ENCODE measurements around the gene TMC3. TPM values are rescaled to one million over a fixed set of nuclear protein-coding genes. Genes with fewer than 3 reads are reported as not detected.

The TMC3 gene
- total RNA-seq, 1 experiment from 2014 or later, result not detected

DNA sequence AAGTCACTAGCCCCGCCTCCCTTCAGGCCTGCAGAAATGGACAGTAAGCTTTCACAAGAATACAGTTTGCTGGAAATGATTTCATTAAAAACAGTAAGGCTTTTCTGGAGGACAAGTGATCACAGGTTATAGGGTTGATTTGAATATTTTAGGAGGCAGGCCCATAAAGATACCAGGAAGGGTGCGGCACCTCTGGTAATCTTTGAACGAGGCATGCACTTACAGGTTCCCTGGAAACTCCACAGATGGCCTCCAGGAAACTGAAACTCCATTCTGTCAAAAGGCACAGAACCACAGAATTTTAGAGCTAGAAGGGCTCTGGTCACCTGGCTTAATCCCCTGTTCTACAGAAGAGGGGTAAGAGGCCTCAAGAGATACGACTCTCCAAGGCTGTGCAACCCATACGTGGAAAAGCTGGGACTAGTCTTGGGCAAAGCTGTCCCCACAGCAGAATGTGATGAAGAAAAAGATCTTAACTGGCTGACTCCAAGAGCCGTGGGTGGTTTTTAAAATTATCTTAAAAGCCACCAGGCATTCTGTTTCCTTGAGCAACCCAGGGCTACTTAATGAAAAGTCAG, 51.2 kb downstream of the TMC3 start:
- DNase-seq (ENCODE audit: low read depth), result no peak

DNA sequence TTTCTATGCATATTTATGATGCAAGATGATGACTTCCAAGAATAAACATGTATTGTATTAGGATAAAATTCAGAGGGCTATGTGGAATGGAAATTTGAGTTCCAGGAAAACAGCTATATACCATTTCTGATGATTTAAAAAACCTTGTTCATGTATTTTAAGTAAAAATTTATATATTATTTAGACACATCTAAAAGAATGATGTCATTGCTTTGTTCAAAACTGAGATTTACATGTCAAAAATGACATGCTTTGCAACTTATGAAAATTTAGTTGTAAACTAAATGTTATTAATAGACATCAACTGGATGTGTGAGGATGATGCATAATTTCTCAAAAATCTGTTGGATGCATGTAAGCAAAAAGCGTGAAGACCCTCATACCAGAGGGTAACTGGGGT, 52.3 kb downstream of the TMC3 start:
- no peak for DNase-seq (ENCODE audit: low read depth)

DNA sequence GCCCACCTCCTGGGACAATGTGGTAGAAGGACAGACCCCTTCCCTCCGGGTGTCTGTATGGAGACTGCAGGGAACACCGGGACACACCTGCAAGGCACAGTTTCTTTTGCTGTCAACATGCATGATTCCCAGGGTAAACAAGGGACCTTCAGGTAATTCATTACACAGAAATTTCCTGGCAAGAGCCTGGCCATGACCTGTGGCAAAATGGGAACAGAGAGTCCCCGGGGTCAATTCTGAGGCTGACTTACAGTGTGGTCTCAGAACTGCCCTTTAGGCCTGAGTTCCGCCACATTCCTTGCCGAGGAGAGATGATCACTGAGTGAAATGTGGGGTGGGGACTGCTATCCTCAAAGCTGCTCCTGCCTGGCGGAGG, 56.4 kb downstream of the TMC3 start:
- DNase-seq (ENCODE audit: low read depth), result no peak

DNA sequence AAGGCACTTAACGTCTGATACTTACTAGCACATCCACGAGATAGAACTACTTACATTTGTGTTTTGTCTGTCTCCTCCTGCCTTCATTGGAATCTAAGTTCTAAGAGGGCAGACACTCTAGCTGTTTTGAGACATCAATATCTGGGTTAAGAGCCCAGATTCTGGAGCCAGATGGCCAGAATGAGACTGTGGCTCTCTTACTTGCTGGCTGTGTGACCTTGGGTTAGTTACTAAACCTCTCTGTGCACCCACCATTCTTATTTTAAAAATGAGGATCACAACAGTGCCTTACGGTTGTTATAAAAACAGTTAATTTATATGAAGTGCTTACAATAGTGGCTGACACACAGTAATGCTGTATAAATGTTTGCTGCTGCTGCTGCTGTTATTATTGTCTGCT, 57.7 kb downstream of the TMC3 start:
- DNase-seq (ENCODE audit: low read depth), result no peak

DNA sequence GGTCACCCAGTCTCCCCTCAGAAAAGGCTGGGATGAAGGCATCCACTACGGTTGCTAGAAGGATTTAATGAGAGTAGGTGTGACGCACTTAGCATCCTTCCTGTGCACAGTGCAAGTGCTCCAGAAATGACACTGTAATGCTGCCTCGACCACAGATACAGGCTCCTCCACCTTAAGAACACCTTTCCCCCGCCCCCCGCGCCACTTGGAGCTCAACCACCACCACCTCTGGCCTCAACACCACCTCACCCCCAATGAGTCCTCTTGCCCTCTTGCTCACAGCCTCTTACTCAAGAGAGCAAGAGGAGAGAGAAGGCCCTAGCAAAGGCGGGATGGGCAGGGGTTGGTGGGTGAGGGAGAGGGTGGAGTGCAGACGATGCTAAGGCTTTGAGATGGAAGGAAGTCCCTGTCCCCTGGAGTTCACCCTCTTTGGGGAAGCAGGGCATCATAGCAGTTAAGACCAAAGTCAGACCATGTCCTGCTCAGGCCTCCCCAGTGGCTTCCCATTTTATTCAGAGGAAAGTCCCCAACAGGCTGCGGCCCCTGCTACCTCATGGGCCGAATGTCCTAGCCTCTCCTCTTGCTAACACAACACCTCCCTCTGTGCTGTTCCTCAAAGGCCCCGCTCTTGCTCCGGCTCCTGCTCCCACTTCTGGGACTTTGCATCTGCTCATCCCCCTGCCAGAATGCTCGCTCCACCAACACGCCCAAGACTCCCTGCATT, 58.4 kb downstream of the TMC3 start:
- DNase-seq (ENCODE audit: low read depth), result no peak

DNA sequence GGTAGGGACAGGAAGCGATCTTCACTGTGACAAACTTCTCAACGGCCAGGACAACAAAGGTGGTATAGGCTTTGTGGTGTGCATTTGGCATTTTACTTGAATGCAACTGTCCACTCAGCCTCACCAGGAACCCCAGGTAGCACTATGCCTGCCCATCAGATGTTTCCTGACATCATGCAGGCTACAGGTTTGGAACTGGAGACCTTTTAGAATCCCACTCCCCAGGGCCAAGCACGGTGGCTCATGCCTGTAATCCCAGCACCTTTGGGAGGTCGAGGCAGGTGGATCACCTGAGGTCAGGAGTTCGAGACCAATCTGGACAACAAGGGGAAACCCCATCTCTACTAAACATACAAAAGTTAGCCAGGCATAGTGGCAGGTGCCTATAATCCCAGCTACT, 59.6 kb downstream of the TMC3 start:
- no peak for DNase-seq (ENCODE audit: low read depth)

DNA sequence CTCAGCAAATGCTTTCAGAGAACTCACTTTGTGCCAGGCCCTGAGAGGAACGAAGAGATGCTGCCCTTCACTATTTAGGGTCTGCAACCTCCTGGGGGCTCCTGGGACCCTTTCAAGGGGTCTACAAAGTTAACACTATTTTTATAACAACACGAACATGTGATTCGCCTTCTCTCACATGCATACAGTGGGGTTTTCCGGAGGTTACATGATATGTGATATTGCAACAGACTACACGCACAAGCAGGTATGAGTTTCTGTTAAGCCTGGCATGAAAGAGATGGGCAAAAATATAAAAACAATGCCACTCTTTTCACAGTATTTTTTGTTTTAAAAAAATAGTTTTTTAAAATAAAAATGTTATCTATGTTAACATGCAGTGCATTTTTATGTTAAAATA, 60.3 kb downstream of the TMC3 start:
- DNase-seq (ENCODE audit: low read depth), result no peak

DNA sequence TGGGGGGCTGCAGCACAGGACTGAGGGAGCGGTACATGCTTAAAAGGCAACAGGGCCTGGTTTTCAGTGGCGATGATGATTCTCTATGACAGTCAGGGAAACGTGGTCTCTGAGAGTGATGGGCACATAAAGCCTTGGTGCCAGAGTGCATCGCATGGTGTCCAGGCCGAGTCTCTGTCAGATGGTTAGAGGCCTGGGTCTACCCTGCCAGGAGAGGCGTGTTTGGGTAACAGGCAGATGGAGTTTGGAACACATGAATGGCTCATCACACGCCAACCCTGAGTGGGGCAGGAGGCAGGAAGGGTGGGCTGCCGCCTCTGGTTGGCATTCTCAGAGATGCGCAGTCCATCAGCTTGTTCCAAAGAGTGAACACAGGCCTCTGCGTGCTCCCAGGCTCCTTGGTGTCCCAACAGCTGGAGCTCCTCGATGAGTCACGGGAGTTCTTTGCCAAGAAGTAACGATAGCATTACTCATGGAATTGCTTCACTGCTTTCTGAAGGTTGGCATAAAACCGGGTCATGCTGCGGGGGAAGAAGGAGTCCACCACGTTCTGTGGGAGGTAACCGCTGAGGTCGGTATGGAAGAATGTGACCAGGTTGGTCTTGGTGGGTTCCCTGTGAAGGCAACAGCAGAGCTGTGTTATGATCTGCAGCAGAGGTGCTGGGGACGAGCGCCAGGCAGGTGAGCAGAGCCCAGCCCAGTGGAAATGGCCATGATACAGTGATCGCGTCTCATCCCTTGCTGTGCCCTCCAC, 61.0 kb downstream of the TMC3 start:
- DNase-seq (ENCODE audit: low read depth), result peak; percentile 99

DNA sequence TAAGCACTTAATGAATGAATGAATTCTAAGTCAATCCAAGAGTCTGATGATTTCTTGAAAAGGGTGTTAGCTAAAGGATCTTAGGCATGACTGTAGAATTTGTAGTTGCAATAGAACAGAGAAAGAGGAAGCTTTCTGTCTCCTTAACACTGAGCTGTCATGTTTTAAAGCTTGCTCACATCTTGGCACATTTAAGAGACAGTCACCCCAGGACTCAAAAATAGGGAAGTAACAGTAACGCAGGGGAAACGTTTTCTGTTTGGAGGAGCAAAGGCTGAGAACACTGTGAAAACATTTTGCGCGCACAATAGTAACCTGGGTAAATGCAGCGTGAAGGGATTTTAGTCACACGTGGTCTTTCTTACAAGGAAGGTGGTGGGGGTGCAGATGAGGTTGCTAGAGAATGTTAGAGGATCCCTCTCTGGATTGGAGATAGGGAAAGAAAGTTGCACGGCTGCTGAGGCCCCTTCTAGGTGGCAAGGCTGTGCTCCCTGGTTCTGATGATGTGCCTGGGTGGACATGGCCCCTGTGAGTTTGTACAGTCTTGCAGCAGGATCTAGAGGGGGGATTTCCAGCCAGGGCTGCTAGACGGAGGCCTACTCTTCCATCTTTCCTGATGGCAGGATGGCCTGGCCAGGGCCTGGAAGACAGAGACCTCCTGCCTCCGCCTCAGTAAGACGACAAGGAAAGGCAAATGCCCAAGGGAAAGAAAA, 62.1 kb downstream of the TMC3 start:
- DNase-seq (ENCODE audit: low read depth), result no peak

DNA sequence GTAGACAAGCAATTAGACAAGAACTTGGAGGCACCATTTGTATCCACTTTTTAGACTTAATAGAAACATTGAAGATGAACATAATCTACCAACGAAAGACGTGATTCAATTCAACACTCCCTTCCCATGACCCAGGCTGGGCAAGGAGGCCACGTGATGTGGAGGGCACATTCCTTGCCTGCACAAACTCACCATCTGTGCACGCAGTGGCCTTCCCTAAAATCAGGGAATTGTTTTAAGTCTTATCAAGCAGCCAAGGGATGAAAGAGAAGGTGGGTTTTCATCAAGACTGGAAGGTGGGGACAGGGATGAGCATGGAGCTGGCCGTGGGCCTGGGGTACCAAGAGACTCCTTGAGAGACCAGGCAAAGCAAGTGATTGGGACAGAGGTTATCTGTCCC, 63.5 kb downstream of the TMC3 start:
- no peak for DNase-seq (ENCODE audit: low read depth)

DNA sequence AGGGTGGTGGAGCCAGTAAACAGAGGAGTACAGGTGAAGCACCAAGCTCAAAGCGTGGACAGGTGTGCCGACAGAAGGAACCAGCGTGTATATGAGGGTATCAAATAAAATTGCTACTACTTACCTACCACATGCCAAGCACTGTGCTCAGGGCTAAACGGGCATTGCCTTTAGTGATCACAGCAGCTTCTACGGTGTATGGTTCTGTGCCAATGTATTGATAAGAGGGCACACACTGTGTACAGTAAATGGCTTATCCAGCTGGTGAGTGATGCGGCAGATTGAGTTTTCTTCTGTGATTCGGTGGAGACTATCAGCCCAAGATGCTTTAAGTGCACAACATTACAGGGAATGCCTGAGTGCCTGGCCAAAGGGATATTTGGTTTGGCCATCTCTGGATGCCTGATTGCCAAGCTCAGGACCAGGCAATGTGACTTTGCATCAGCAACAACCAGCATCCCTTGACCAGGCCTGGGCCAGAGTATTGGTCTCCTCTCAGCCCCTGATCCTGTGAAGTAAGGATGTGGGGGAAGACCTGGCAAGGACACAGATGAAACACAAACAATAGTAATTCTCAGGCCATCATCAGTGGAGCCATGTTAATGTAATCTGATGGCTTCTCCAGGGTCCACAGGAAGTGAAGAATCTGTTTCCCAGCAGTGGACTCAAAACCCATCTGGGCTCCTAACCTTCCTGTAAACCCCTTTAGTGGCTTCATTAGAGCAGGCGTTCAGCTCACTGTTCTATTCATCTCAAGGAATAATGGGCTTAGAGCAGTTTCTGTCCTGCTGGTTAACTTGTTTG, 64.2 kb downstream of the TMC3 start:
- no peak for DNase-seq (ENCODE audit: low read depth)

DNA sequence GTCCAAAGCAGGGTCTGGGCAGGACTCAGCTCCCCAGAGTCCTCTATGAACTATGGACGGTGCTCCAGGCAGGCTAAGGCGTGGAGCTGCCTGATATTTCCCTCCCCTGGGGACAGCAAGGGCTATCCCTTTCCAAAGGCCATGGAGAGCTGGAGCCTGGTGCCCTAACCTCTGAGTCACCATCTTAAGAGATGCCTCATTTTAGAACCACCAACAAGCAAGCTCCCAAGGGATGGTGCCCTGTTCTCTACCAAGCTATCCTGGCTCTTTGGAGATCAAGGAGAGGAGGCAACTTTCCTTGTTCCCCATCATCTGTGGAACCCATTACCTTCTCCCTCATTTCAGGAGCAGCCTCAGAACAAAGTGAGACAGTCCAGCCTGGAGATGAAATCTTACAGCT, 65.8 kb downstream of the TMC3 start:
- DNase-seq (ENCODE audit: low read depth), result peak; percentile 22

DNA sequence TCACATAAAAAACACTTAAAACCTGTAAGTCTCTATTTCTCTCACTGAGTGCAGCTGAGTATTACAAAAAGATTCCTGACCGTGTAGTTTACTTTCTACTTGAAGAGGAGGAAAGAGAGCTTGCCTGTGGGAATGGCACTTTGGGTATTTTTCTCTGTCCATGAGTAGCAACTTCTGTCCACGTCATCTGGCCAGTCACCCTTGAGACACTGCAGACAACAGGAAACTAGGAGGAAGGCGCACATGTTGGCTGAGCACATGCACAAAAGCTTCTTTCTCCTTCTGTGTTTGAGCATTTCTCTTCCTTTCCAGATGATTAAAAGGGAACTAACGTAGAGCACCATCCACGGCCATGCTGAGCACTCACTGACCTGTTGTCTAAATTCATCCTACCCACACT, 69.8 kb downstream of the TMC3 start:
- DNase-seq (ENCODE audit: low read depth), result peak; percentile 36

DNA sequence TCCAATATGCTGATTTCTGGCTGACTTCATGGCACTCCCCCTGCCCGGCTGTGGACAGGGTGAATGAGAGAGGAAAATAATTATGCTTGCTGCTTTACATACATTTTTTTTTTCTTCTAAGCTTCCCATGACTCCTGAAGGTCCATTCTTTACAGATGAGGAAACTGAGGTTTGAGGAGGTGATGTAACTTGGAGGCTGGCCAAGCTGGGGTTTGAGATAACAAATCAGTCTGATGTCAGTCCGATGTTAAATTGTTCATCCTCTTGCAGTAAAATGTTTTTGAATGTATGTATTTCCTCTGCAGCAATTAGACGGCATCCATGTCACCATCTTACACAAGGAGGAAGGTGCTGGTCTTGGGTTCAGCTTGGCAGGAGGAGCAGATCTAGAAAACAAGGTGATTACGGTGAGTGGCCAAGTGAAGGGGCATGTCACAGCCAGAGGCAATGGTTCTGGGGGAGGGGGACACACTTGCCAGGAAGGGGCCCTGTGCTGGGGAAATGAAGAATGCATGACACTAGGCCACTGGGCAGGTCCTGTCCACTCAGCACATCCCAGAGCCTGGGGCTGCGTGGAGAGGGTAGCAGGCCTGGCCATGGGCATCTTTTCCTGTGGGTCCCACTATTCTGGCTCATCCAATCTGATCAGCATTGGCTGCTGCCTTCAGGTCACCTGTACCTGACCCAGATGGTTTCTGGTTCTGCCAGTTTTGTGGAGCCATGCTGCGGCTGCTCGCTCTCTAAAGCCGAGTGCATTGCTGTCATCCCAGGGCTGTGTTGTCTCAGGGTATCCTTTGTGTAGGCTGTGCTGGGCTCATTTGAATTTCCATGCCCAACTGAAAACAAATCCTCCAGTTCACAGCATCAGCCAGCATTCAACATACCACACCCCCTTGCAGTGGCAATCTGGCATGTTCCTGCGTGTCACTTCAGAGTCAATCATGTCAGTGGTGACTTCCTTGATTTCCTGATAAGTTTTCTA, 70.5 kb downstream of the TMC3 start:
- DNase-seq (ENCODE audit: low read depth), result no peak

DNA sequence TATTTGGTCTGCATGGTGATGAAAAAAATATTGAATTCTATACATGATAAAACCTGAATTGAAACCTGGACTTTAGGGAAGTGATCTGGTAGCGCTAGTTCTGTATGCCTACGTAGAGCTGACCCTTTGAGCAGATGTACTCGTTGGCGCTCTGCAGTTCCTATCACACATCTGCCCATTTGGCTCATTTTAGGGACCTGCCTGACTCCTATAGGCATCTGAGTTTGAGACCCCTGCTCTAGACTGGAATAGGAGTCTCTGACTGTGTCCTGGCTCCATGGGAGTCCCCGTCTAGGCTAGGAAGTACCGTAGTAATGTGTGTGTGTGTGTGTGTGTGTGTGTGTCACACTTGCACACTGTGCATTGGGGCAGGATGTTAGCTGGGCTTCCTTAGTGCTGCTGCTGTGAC, 71.3 kb downstream of the TMC3 start:
- DNase-seq (ENCODE audit: low read depth), result no peak

DNA sequence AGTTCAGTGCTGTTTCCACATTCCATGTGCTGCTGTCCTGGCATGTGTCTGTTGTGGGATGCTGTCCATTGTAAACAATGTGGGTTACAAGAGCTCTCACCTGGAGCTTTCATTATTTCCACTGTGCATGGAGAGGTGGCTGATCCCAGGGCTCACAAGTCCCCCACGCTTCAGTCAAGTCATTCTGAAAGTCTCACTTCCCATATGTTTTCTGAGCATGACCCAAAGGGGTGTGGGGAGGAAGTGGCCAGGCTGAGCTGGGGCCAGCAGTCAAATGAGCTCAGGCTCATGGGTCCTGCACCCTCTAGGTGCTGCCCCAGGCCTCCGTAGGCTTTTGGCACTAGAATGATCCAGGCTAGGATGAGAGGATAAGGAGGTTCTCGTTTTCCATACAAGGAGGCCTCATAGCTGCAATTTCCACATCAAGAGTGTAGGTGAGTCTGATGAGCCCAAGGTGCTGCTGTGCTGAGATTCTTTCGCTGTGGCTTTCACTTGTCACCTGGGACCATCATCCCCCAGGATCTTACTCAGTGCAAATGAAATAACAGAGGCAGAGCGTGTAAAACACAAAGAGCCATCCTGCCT, 72.1 kb downstream of the TMC3 start:
- no peak for DNase-seq (ENCODE audit: low read depth)

DNA sequence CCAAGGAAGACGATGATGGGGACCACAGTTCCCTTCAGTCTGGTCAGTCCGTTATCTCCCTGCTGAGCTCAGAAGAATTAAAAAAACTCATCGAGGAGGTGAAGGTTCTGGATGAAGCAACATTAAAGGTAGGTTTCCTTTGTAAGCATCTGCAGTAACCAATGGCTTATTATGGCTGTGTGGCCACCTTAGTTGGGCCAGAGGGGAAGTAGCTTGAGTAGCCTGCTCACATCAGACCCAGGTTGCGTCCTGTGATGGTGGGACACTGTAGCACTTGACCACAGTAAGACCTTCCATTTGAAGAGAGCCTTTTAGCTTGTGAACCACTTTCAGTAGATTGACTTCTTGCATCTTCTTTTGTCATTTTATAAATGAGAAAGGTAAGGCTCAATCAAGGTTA, 72.6 kb downstream of the TMC3 start:
- no peak for DNase-seq (ENCODE audit: low read depth)

DNA sequence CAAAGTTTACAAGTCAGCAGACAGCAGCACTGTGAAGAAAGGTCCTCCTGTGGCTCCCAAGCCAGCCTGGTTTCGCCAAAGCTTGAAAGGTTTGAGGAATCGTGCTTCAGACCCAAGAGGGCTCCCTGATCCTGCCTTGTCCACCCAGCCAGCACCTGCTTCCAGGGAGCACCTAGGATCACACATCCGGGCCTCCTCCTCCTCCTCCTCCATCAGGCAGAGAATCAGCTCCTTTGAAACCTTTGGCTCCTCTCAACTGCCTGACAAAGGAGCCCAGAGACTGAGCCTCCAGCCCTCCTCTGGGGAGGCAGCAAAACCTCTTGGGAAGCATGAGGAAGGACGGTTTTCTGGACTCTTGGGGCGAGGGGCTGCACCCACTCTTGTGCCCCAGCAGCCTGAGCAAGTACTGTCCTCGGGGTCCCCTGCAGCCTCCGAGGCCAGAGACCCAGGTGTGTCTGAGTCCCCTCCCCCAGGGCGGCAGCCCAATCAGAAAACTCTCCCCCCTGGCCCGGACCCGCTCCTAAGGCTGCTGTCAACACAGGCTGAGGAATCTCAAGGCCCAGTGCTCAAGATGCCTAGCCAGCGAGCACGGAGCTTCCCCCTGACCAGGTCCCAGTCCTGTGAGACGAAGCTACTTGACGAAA, 74.3 kb downstream of the TMC3 start:
- DNase-seq (ENCODE audit: low read depth), result no peak

DNA sequence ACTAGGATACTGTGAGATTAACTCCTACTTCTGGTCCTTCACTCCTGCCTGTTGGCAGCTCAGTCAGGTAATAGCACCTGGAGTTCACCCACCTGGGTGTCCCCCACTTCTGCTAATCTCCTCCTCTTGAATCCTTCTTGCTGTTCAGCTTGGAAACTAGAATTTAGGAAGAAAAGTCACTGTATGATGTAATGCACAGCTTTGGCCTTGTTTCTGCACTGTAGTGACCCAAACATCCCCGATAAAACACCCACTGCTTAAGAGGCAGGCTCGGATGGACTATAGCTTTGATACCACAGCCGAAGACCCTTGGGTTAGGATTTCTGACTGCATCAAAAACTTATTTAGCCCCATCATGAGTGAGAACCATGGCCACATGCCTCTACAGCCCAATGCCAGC, 74.9 kb downstream of the TMC3 start:
- DNase-seq (ENCODE audit: low read depth), result no peak

DNA sequence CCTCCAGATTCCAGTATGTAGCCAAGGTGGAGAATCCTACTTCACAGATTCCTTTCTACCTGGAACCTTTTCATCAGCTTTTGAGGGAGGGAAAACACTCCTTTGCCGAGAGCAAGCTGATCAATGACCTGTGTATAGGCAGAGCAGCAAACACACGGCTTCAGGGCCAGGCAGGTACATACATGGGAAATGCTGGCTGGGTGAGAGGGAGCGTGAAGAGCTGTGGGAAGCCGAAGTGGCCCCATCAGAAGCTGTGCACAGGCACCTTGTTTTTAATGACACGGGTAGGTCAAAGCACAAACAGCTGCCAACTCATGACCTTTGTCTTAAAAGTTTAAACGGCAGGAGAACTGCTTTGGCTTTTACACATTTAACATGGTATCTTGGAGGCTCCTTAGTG, 75.4 kb downstream of the TMC3 start:
- no peak for DNase-seq (ENCODE audit: low read depth)
